GM18951 (cell line): ENCODE data around the gene OR51B4.

Experiments
- POLR2A ChIP-seq: IDR thresholded peaks from 4 replicates; pipeline ENCODE4 v1.6.1; 2011; ENCODE audit warnings: mild to moderate bottlenecking; ENCODE audit not compliant: insufficient read length, insufficient read depth; ENCODE audit errors: extremely low read depth
- in situ Hi-C: fragments of 300-500 bp; cut with MboI; formaldehyde crosslinking; loops from one replicate; pipeline ENCODE4 v1.12.0; 2022; ENCODE audit warnings: low sequenced_read_pairs, mixed read lengths, inconsistent platforms; ENCODE audit not compliant: unreplicated experiment

Gene OR51B4

GRCh38 chr11:5251746-5252145 lies 50.0 kb downstream of the OR51B4 start:
- in situ Hi-C loops = no loop called here
- no peak for TF ChIP-seq POLR2A
